Ovary (tissue), 3 donors: ENCODE measurements around the gene RPTOR.

Experiments used
- EP300 ChIP-seq: sonication (generic); formaldehyde crosslinking; IDR thresholded peaks from one replicate; pipeline ENCODE4 v1.6.1; 2017; ENCODE audit warnings: antibody characterized with exemption
- POLR2A ChIP-seq: fragments of 450-650 bp; IDR thresholded peaks from one replicate; pipeline ENCODE4 v1.6.1; 2017; ENCODE audit warnings: antibody characterized with exemption, mild to moderate bottlenecking, moderate library complexity
- TF ChIP-seq, protein P1 (sequence below), 3 donors: fragments of 450-650 bp in 2 of 3; fragments of 200-600 bp in 1 of 3; IDR thresholded peaks; one replicate each; pipeline versions ENCODE4 v1.5.1 to v1.8.0; 2016 to 2022; ENCODE audit warnings: antibody characterized with exemption in 3 of 3, mild to moderate bottlenecking in 1 of 3
- donor health status: DM: no; HTN: no; CAD: no.

GRCh38 chr17:80878876-80879722 lies 334.5 kb downstream of the RPTOR start:
- TF ChIP-seq, protein P1, sequence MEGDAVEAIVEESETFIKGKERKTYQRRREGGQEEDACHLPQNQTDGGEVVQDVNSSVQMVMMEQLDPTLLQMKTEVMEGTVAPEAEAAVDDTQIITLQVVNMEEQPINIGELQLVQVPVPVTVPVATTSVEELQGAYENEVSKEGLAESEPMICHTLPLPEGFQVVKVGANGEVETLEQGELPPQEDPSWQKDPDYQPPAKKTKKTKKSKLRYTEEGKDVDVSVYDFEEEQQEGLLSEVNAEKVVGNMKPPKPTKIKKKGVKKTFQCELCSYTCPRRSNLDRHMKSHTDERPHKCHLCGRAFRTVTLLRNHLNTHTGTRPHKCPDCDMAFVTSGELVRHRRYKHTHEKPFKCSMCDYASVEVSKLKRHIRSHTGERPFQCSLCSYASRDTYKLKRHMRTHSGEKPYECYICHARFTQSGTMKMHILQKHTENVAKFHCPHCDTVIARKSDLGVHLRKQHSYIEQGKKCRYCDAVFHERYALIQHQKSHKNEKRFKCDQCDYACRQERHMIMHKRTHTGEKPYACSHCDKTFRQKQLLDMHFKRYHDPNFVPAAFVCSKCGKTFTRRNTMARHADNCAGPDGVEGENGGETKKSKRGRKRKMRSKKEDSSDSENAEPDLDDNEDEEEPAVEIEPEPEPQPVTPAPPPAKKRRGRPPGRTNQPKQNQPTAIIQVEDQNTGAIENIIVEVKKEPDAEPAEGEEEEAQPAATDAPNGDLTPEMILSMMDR (IDR thresholded peaks at IDR 0.05), result no peak
- no peak for TF ChIP-seq EP300
- TF ChIP-seq POLR2A, result no peak
